GM12801 (cell line): Measurements from ENCODE around the gene PLEKHM2.
A peak's percentile ranks its signal among the peaks of the same experiment; 100 is the strongest.

Experiments used
- CTCF ChIP-seq: IDR thresholded peaks from one replicate; pipeline ENCODE4 v1.5.1; 2011; ENCODE audit warnings: control low read depth; ENCODE audit not compliant: insufficient read length; ENCODE audit errors: extremely low read depth

The PLEKHM2 gene

DNA sequence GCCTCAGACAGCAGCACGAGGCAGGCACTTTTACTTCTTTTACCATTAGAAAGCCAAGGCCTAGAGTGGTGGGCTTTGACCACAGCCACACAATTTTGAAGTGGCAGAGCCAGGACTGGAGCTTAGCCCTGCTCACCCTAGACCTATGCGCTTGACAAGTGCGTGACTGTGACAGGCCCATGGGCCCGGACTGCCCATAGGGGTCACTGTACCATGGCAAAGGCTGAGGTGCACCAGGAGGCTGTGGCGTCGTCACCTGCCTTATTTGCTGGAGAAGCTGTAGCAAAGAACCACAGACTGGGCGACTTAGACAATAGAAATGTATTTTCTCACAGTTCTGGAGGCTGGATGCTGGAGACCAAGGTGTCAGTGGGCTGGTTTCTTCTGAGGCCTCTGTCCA is 55.6 kb downstream of the PLEKHM2 start:
- TF ChIP-seq CTCF = no peak

DNA sequence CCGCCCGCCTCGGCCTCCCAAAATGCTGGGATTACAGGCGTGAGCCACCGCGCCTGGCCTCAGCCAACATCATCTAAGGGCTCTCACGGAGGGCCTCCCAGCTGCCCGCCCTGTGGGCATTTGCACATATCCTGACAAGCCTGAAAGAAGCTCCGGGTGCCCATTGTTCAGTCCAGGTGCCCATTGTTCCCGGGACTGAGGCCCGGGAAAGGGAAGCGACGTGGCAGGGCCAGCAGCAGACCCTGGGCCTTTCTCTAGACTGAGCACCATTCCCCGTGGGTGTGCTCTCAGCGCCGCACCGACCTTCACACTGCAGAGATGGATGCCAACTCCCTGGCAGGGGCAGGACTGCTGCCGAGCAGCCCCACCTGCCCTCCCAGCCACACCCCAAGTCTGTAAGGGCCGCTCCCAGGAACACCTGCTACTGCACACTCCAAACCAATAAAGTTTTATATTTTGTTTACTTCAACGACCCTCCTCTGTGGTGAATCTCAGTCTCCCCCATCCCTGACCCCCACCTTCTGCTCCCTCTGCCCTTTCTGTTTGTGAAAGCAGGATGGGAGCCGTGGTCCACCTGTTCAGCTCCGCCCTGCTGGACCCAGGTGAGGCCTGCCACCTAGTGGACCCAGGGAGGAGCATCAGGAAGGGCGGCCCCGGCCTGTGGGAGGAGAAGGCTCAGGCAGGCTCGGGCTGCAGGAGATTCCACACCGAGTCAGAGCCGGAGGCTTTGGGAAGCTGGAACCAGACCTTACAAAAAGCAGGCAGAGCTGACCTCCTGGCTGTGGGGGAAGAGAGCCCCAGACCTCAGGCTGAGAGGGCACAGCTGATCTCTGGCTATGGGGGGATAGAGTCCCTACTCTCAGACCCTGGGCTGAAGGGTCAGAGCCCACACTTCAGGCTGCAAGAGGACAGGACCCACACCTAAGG is 57.1 kb downstream of the PLEKHM2 start:
- peak; percentile 22 for TF ChIP-seq CTCF

DNA sequence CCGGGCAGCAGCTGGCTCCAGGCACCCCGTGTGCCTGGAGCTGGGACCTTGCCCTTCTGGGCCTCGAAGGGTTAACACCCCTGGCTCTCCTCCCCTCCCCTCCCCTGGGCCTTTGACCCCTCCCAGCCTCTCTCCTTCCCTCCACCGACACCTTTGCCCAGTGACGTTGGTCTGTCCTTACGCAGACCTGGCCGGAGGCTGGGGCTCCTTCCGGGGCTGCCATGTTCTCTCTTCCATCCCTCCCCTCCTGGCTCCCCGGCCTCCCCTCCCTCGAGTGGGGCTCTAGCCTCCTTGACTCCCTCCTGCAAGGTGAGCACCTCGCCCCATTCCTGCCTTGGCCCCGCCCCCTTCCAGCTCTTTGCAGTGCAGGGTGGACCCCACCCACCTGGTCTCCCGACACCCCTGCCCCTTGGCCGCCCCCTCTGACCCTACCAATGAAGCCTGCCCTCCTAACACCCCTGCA is 58.2 kb downstream of the PLEKHM2 start, which contains the start of gene TMEM82:
TSS of gene TMEM82 (plus strand) at position 161 of the 463 bp plus-strand sequence. CDS start at position 222, 61 bp downstream.
- no peak for TF ChIP-seq CTCF

DNA sequence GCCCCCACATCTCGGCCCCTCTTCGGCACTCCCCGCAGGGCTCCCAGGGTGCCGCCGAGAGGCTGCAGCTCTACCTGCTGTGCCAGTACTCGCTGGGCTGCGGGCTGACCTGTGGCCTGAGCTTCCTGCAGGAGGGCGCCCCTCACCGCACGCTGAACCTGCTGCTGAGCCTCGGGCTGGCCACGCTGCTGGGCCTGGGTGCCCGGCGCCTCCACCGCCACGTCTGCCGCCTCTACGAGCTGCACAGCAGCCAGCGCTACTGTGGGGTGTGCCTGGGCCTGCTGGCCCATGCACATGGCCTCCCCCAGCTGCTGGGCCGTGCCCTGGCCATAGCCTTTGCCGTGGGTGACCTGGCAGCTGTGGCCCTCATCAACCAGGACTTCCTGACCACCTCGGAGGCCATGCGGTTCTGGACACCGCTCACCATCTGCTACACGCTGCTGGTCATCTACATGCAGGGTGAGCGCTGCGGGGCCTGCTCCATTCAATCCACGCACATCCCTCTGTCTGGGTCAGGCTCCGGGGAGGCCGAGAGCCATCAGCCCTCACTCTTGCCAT is 60.1 kb downstream of the PLEKHM2 start:
- no peak for TF ChIP-seq CTCF

- TF ChIP-seq CTCF = no peak
Observed at GRCh38 chr1:15747378-15747777, 63.3 kb downstream of the PLEKHM2 start.

- no peak for TF ChIP-seq CTCF
Observed at GRCh38 chr1:15748264-15748663, 64.1 kb downstream of the PLEKHM2 start.

DNA sequence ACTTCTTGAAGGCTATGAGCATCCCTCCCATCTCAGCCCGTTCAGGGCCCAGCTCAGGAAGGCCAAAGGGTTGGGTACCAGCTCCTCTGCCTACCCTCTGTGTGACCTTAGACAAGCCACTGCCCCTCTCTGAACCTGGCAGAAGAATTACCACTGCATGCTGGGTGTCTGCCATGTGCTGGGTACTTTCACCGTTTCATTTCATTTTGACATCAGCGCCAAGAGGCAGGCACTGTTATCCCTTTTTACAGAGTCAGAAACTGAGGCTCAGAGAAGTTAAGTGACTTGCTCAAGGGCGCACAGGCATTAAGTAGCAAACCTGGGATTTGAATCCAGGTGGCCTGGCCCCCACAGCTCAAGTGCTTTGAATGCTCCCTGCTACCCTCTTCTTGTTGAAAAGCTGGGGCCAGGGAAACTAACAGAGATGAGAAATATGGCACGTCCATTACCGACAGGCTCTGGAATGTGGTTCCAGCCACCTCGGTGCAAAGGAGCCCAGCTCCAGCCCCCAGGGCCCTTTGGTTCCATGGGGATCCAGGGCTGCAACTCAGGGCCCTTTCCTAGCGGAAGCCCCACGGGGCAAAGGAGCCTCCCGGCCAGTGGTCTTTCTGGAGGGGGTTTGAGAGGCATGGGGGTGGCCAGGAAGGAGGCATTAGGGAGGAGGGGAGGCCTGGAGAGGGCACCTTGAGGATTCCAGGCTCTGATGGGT is 64.7 kb downstream of the PLEKHM2 start:
- TF ChIP-seq CTCF = no peak
